Hepatocyte (in vitro differentiated cells): ENCODE results near the gene PPP4R4. TPM values are rescaled to one million over a fixed set of nuclear protein-coding genes. Genes with fewer than 3 reads are reported as not detected.

Experiments used
- DNase-seq: peaks from one replicate; pipeline ENCODE4 v3.0.0-alpha.2; 2016; ENCODE audit warnings: low spot score
- H2AFZ ChIP-seq: fragments of 200-600 bp; sonication (generic); 2 replicates; pipeline ENCODE4 v1.6.0; 2016; ENCODE audit warnings: antibody characterized with exemption, mild to moderate bottlenecking
- H3K27ac ChIP-seq: fragments of 200-600 bp; sonication (generic); 2 replicates; pipeline ENCODE4 v1.5.1; 2016; ENCODE audit warnings: mild to moderate bottlenecking
- H3K27me3 ChIP-seq: fragments of 200-600 bp; sonication (generic); 2 replicates; pipeline ENCODE4 v1.6.1; 2016
- H3K36me3 ChIP-seq: fragments of 200-600 bp; sonication (generic); replicated peaks from 2 replicates; pipeline ENCODE4 v1.5.1; 2016; ENCODE audit warnings: low read depth; ENCODE audit not compliant: insufficient read depth
- H3K4me1 ChIP-seq: fragments of 200-600 bp; sonication (generic); 2 replicates; pipeline ENCODE4 v1.5.1; 2016; ENCODE audit warnings: mild to moderate bottlenecking, moderate library complexity; ENCODE audit not compliant: insufficient read depth
- H3K4me2 ChIP-seq: fragments of 200-600 bp; sonication (generic); 2 replicates; pipeline ENCODE4 v1.6.0; 2016
- H3K4me3 ChIP-seq: fragments of 200-600 bp; sonication (generic); 2 replicates; pipeline ENCODE4 v1.5.1; 2016; ENCODE audit warnings: mild to moderate bottlenecking
- H3K79me2 ChIP-seq: fragments of 200-600 bp; sonication (generic); 2 replicates; pipeline ENCODE4 v1.6.0; 2017; ENCODE audit warnings: mild to moderate bottlenecking
- H3K9me2 ChIP-seq: fragments of 200-600 bp; sonication (generic); replicated peaks from 2 replicates; pipeline ENCODE4 v1.6.0; 2017; ENCODE audit warnings: mild to moderate bottlenecking; ENCODE audit not compliant: insufficient read depth
- H3K9me3 ChIP-seq: fragments of 200-600 bp; sonication (generic); 2 replicates; pipeline ENCODE4 v1.5.1; 2016; ENCODE audit warnings: low read depth, mild to moderate bottlenecking
- H4K20me1 ChIP-seq: fragments of 200-600 bp; sonication (generic); 2 replicates; pipeline ENCODE4 v1.6.0; 2016; ENCODE audit warnings: mild to moderate bottlenecking; ENCODE audit not compliant: insufficient read depth, poor library complexity, severe bottlenecking
- CTCF ChIP-seq: fragments of 200-600 bp; sonication (generic); IDR thresholded peaks from 2 replicates; pipeline ENCODE4 v1.5.1; 2016; ENCODE audit warnings: antibody characterized with exemption, mild to moderate bottlenecking; ENCODE audit not compliant: poor library complexity
- EZH2 ChIP-seq: fragments of 200-600 bp; sonication (generic); IDR thresholded peaks from 2 replicates; pipeline ENCODE4 v1.6.1; 2016; ENCODE audit warnings: antibody characterized with exemption, mild to moderate bottlenecking, borderline replicate concordance
- EZH2phosphoT487 ChIP-seq: fragments of 200-600 bp; sonication (generic); IDR thresholded peaks from one replicate; pipeline ENCODE4 v1.6.1; 2018; ENCODE audit warnings: antibody characterized with exemption, mild to moderate bottlenecking, low read depth, moderate library complexity; ENCODE audit not compliant: unreplicated experiment, severe bottlenecking
- WGBS: methylation state at CpG from one replicate; pipeline ENCODE4 v1.1.6; 2016; ENCODE audit warnings: low lambda C conversion rate; ENCODE audit errors: missing lambda C conversion rate; 5-methylcytosine and 5-hydroxymethylcytosine counted together
- polyA plus RNA-seq: library from polyadenylated mRNA; unstranded; fragments of >200 nt; fragmentation: Nextera tagmentation; extraction: Ambion mirVana; gene quantifications from 2 replicates; pipeline ENCODE4 v1.2.1, GENCODE V29; 2016
- total RNA-seq: library from RNA; depleted of rRNA; stranded (reverse); fragments of >200 nt; gene quantifications from 2 replicates; pipeline ENCODE4 v1.2.3, GENCODE V29; 2014

The PPP4R4 gene
- total and polyA plus RNA-seq, 2 experiments from 2014 or later: 1.0 to 3.8 TPM

GRCh38 chr14:94143711-94144110 lies 30.4 kb upstream of the PPP4R4 start:
- Histone ChIP-seq H3K27me3 (no peaks in the 10 kb centered on the region), H3K36me3 (no peaks in the 10 kb centered on the region), H2AFZ (no peak overlapping the region), H3K27ac (no peak overlapping the region), H4K20me1 (no peaks in the 10 kb centered on the region), H3K9me3 (no peaks in the 10 kb centered on the region), H3K4me3 (no peak overlapping the region), H3K4me1 (no peaks in the 10 kb centered on the region), H3K9me2 (no peaks in the 10 kb centered on the region), H3K79me2 (no peaks in the 10 kb centered on the region), H3K4me2 (no peak overlapping the region)
- WGBS: 91% methylated on average over 4 of the region's 4 CpGs
- TF ChIP-seq EZH2phosphoT487: no peak
- no peak for DNase-seq

- TF ChIP-seq EZH2 (no peak), EZH2phosphoT487 (no peak), CTCF (no peak)
- H3K4me1 ChIP-seq: no peaks in the 10 kb centered on the region
- H3K9me3 ChIP-seq: no peaks in the 10 kb centered on the region
- no peaks in the 10 kb centered on the region for H3K79me2 ChIP-seq
- no peak overlapping the region for H3K27ac ChIP-seq
- H3K36me3 ChIP-seq: no peaks in the 10 kb centered on the region
- no peaks in the 10 kb centered on the region for H3K9me2 ChIP-seq
- 81% methylated on average over 1 of the region's 1 CpG for WGBS
- no peak overlapping the region for H3K4me2 ChIP-seq
- H3K4me3 ChIP-seq: no peak overlapping the region
- H4K20me1 ChIP-seq: no peaks in the 10 kb centered on the region
- H3K27me3 ChIP-seq: no peaks in the 10 kb centered on the region
- DNase-seq: no peak
- no peak overlapping the region for H2AFZ ChIP-seq
Observed at GRCh38 chr14:94144765-94145164, 29.4 kb upstream of the PPP4R4 start.

GRCh38 chr14:94145902-94146527 lies 28.1 kb upstream of the PPP4R4 start:
- TF ChIP-seq EZH2: no peak
- no peak for TF ChIP-seq CTCF
- no peak for TF ChIP-seq EZH2phosphoT487
- Histone ChIP-seq H3K4me1 (no peaks in the 10 kb centered on the region), H3K4me3 (no peak overlapping the region), H3K36me3 (no peaks in the 10 kb centered on the region), H3K27ac (no peak overlapping the region), H4K20me1 (no peaks in the 10 kb centered on the region), H3K9me3 (no peaks in the 10 kb centered on the region), H3K4me2 (no peak overlapping the region), H3K9me2 (no peaks in the 10 kb centered on the region), H2AFZ (no peak overlapping the region), H3K79me2 (no peaks in the 10 kb centered on the region), H3K27me3 (no peaks in the 10 kb centered on the region)
- 77% methylated on average over 6 of the region's 6 CpGs for WGBS
- DNase-seq: no peak

GRCh38 chr14:94152676-94153075 lies 21.4 kb upstream of the PPP4R4 start:
- WGBS: 68% methylated on average over 1 of the region's 1 CpG
- DNase-seq: no peak

More at GRCh38 chr14:94152676-94153075, 21.4 kb upstream of the PPP4R4 start:
- TF ChIP-seq CTCF: no peak
- no peak for TF ChIP-seq EZH2
- TF ChIP-seq EZH2phosphoT487: no peak
- Histone ChIP-seq H3K9me3 (no peaks in the 10 kb centered on the region), H3K27me3 (no peaks in the 10 kb centered on the region), H3K4me2 (no peak overlapping the region), H3K79me2 (no peaks in the 10 kb centered on the region), H3K4me1 (no peaks in the 10 kb centered on the region), H4K20me1 (no peaks in the 10 kb centered on the region), H2AFZ (no peak overlapping the region), H3K4me3 (no peak overlapping the region), H3K27ac (no peak overlapping the region), H3K36me3 (no peaks in the 10 kb centered on the region), H3K9me2 (no peaks in the 10 kb centered on the region)
